CD4-positive, alpha-beta T cell (primary cell): Measurements from ENCODE around the gene ACSBG1. TPM values are rescaled to one million over a fixed set of nuclear protein-coding genes. Genes with fewer than 3 reads are reported as not detected.
A peak's percentile ranks its signal among the peaks of the same experiment; 100 is the strongest.

Experiments used
- ATAC-seq: fragments of 200-7000 bp; cut with Tn5 transposase; one replicate; pipeline ENCODE4 v1.10.0; 2022; ENCODE audit warnings: mild to moderate bottlenecking; ENCODE audit not compliant: poor library complexity
- CTCF ChIA-PET: fragments of 350-600 bp; sonication (Branson Sonifier 250); formaldehyde crosslinking; loops from one replicate; lab custom pipeline; 2021; ENCODE audit warnings: antibody characterized with exemption, inconsistent platforms; lab: Charles Lee
- POLR2A ChIA-PET: fragments of 350-600 bp; sonication (Branson Sonifier 250); formaldehyde crosslinking; loops from one replicate; lab custom pipeline; 2021; ENCODE audit warnings: antibody characterized with exemption, inconsistent platforms; lab: Charles Lee
- DNase-seq, 14 experiments: peaks; one replicate each; pipeline ENCODE4 v3.0.0-alpha.2; 2013 to 2020; ENCODE audit warnings: mixed read lengths in 2 of 14
- H3K27ac ChIP-seq, 2 donors: one replicate each; pipeline versions ENCODE4 v1.5.1 to v1.7.0; 2013; ENCODE audit warnings: low read length in 2 of 2, low read depth in 1 of 2, mild to moderate bottlenecking in 1 of 2
- H3K27me3 ChIP-seq, 2 experiments: 1 replicate in 1 of 2; 2 replicates in 1 of 2; pipeline versions ENCODE4 v1.6.1 to v1.7.0; 2013; ENCODE audit warnings: low read length in 2 of 2, control low read depth in 1 of 2, mild to moderate bottlenecking in 1 of 2, moderate library complexity in 1 of 2; ENCODE audit not compliant: insufficient read depth in 2 of 2, control insufficient read depth in 1 of 2
- H3K36me3 ChIP-seq: one replicate; pipeline ENCODE4 v1.6.1; 2013; ENCODE audit warnings: low read length, control low read depth; ENCODE audit not compliant: insufficient read depth
- H3K4me1 ChIP-seq: one replicate; pipeline ENCODE4 v1.6.1; 2013; ENCODE audit warnings: low read length, control low read depth; ENCODE audit not compliant: insufficient read depth
- H3K4me3 ChIP-seq: one replicate; pipeline ENCODE4 v1.5.1; 2013; ENCODE audit warnings: mild to moderate bottlenecking, low read length, moderate library complexity
- H3K9me3 ChIP-seq, 2 experiments: 1 replicate in 1 of 2; 2 replicates in 1 of 2; pipeline versions ENCODE4 v1.6.1 to v1.7.0; 2013; ENCODE audit warnings: low read length in 2 of 2, mild to moderate bottlenecking in 2 of 2, control low read depth in 1 of 2, moderate library complexity in 1 of 2; ENCODE audit not compliant: control insufficient read depth in 1 of 2, insufficient read depth in 1 of 2
- H3K27ac Mint-ChIP-seq: one replicate; pipeline ENCODE4 v1.8.0; 2020; ENCODE audit warnings: mixed read lengths
- H3K27me3 Mint-ChIP-seq: one replicate; pipeline ENCODE4 v1.8.0; 2021; ENCODE audit warnings: mixed read lengths
- H3K36me3 Mint-ChIP-seq: one replicate; pipeline ENCODE4 v1.8.0; 2021; ENCODE audit warnings: low read depth, mixed read lengths
- H3K4me1 Mint-ChIP-seq: one replicate; pipeline ENCODE4 v1.8.0; 2021; ENCODE audit warnings: low read depth, mixed read lengths
- H3K4me3 Mint-ChIP-seq: one replicate; pipeline ENCODE4 v1.8.0; 2020; ENCODE audit warnings: mild to moderate bottlenecking, mixed read lengths
- H3K9me3 Mint-ChIP-seq: one replicate; pipeline ENCODE4 v1.8.0; 2020; ENCODE audit warnings: mixed read lengths
- intact Hi-C, 2 experiments: fragments of 100-400 bp; cut with DNase I in 1 of 2; cut with micrococcal nuclease in 1 of 2; formaldehyde crosslinking; loops; one replicate each; pipeline versions ENCODE4 v1.15.1 to v1.9.0; 2023 to 2025; cut with DNase I, micrococcal nuclease
- total RNA-seq, 174 experiments: library from RNA in 2 of 174; stranded (reverse) in 2 of 174; gene quantifications; one replicate each; pipeline ENCODE4 v1.2.3 and lab custom pipeline; 2021 to 2026
- TF ChIP-seq, protein P1 (sequence below): fragments of 200-600 bp; IDR thresholded peaks from one replicate; pipeline ENCODE4 v1.8.0; 2022; ENCODE audit warnings: antibody characterized with exemption, mild to moderate bottlenecking

Gene ACSBG1
- total RNA-seq, 2 experiments from 2014 or later = 0.05 to 0.22 TPM

DNA sequence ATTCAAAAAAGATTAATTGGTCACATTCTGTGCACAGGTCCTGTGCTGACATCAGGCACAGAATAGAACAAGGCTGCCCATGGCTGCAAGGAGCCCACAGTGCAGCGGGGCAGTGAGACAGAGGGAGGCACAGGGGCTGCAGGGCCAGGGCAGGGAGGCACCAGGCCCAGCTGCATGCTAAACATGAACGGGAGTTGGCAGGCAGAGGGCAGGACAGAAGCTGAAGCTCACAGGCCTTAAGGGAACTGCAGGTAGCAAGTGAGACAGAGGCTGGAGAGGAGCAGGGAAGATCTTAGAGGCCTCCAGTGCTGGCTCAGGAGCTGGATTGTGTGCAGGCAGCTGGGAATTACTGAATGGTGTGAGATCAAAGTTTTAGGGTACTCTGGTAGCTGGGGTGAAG lies 59.0 kb downstream of the ACSBG1 start:
- ATAC-seq (no peak), DNase-seq (no peak)
- no peaks in the 10 kb centered on the region for H3K9me3 Mint-ChIP-seq
- H3K9me3 ChIP-seq = peaks cover 0 to 3% of the 10 kb centered on the region in 2 experiments
- H3K4me3 Mint-ChIP-seq = no peak overlapping the region
- peaks cover 32% of the 10 kb centered on the region for H3K36me3 Mint-ChIP-seq
- peaks cover 31% of the 10 kb centered on the region for H3K4me1 Mint-ChIP-seq
- peaks cover 15% of the 10 kb centered on the region for H3K36me3 ChIP-seq
- intact Hi-C loops = no loop called here
- no peak overlapping the region for H3K27ac ChIP-seq
- no peaks in the 10 kb centered on the region for H3K27me3 Mint-ChIP-seq
- H3K4me1 ChIP-seq = peaks cover 16% of the 10 kb centered on the region
- no peak overlapping the region for H3K27ac Mint-ChIP-seq
- TF ChIP-seq, protein P1, sequence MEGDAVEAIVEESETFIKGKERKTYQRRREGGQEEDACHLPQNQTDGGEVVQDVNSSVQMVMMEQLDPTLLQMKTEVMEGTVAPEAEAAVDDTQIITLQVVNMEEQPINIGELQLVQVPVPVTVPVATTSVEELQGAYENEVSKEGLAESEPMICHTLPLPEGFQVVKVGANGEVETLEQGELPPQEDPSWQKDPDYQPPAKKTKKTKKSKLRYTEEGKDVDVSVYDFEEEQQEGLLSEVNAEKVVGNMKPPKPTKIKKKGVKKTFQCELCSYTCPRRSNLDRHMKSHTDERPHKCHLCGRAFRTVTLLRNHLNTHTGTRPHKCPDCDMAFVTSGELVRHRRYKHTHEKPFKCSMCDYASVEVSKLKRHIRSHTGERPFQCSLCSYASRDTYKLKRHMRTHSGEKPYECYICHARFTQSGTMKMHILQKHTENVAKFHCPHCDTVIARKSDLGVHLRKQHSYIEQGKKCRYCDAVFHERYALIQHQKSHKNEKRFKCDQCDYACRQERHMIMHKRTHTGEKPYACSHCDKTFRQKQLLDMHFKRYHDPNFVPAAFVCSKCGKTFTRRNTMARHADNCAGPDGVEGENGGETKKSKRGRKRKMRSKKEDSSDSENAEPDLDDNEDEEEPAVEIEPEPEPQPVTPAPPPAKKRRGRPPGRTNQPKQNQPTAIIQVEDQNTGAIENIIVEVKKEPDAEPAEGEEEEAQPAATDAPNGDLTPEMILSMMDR = no peak
- POLR2A ChIA-PET = no interaction called here
- H3K4me3 ChIP-seq = no peak overlapping the region
- H3K27me3 ChIP-seq = no peaks in the 10 kb centered on the region
- CTCF ChIA-PET = no interaction called here

DNA sequence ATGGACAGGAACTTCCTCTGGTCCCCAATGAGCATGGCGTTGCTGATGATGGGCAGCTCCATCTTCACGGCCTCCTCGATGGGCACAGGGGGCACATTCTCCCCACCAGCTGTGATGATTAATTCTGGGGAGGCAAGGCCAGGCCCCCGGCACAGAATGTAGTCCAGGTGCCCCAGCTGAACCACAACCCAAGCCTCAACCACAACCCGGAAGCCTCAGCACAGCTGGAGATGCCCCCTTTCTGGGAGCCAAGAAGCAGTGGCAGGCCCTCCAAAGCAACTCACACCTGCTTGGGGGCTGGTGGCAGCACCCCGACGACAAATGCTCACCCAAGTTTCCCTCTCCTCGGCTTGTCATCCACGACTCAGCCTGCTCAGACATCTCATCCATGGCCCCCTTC lies 60.0 kb downstream of the ACSBG1 start:
- DNase-seq (peak in 1 of 14 experiments; percentile 28), ATAC-seq (peak; percentile 40)
- H3K4me1 Mint-ChIP-seq = peaks cover 31% of the 10 kb centered on the region
- H3K36me3 ChIP-seq = peaks cover 25% of the 10 kb centered on the region
- H3K27me3 ChIP-seq = no peaks in the 10 kb centered on the region
- H3K4me3 ChIP-seq = no peak overlapping the region
- H3K27ac Mint-ChIP-seq = no peak overlapping the region
- intact Hi-C loops = no loop called here
- TF ChIP-seq, protein P1 = no peak
- H3K9me3 Mint-ChIP-seq = no peaks in the 10 kb centered on the region
- H3K27me3 Mint-ChIP-seq = no peaks in the 10 kb centered on the region
- CTCF ChIA-PET = interaction anchor here (1.9 kb wide), 1 partner anchor 21 kb away, joined by 5 read pairs; no protein-coding TSS in a partner anchor
- H3K27ac ChIP-seq = no peak overlapping the region
- POLR2A ChIA-PET = no interaction called here
- H3K4me1 ChIP-seq = peaks cover 16% of the 10 kb centered on the region
- peaks cover 0 to 3% of the 10 kb centered on the region in 2 experiments for H3K9me3 ChIP-seq
- no peak overlapping the region for H3K4me3 Mint-ChIP-seq
- peaks cover 41% of the 10 kb centered on the region for H3K36me3 Mint-ChIP-seq

- CTCF ChIA-PET = no interaction called here
- no peak overlapping the region for H3K27ac ChIP-seq
- peaks cover 0 to 3% of the 10 kb centered on the region in 2 experiments for H3K9me3 ChIP-seq
- DNase-seq (no peak), ATAC-seq (no peak)
- peaks cover 45% of the 10 kb centered on the region for H3K4me1 Mint-ChIP-seq
- POLR2A ChIA-PET = interaction anchor here (0.6 kb wide), 1 partner anchor 8 kb away, joined by 3 read pairs; no protein-coding TSS in a partner anchor
- intact Hi-C loops = no loop called here
- H3K27me3 ChIP-seq = no peaks in the 10 kb centered on the region
- no peak overlapping the region for H3K27ac Mint-ChIP-seq
- TF ChIP-seq, protein P1 = no peak
- H3K36me3 Mint-ChIP-seq = peaks cover 62% of the 10 kb centered on the region
- no peaks in the 10 kb centered on the region for H3K27me3 Mint-ChIP-seq
- H3K9me3 Mint-ChIP-seq = no peaks in the 10 kb centered on the region
- H3K4me1 ChIP-seq = peaks cover 19% of the 10 kb centered on the region
- peaks cover 41% of the 10 kb centered on the region for H3K36me3 ChIP-seq
- H3K4me3 Mint-ChIP-seq = no peak overlapping the region
- no peak overlapping the region for H3K4me3 ChIP-seq
Observed at GRCh38 chr15:78171864-78172472, 62.4 kb downstream of the ACSBG1 start.
